Astrocyte (in vitro differentiated cells and primary cell): ENCODE results near the gene LMF1. TPM values are rescaled to one million over a fixed set of nuclear protein-coding genes. Genes with fewer than 3 reads are reported as not detected.

Experiments used
- DNase-seq: peaks from one replicate; pipeline ENCODE4 v3.0.0-alpha.2; 2010; ENCODE audit warnings: low read depth
- FAIRE-seq: peaks from 2 replicates; lab custom pipeline; 2011; peaks lifted over from hg19 to GRCh38; lab: Jason Lieb, UNC
- H2AFZ ChIP-seq: 2 replicates; pipeline ENCODE4 v1.6.0; 2012; ENCODE audit warnings: low read depth, low read length, inconsistent platforms
- H3K27ac ChIP-seq: 2 replicates; pipeline ENCODE4 v1.5.1; 2011; ENCODE audit warnings: low read depth, low read length, inconsistent platforms
- H3K27me3 ChIP-seq: 2 replicates; pipeline ENCODE4 v1.6.0; 2011; ENCODE audit warnings: low read length, inconsistent platforms; ENCODE audit not compliant: insufficient read depth
- H3K36me3 ChIP-seq: 2 replicates; pipeline ENCODE4 v1.5.1; 2011; ENCODE audit warnings: low read length, inconsistent platforms; ENCODE audit not compliant: insufficient read depth
- H3K4me1 ChIP-seq: 2 replicates; pipeline ENCODE4 v1.5.1; 2011; ENCODE audit warnings: low read length, inconsistent platforms; ENCODE audit not compliant: insufficient read depth
- H3K4me2 ChIP-seq: 2 replicates; pipeline ENCODE4 v1.6.0; 2012; ENCODE audit warnings: low read length, inconsistent platforms
- H3K4me3 ChIP-seq: 2 replicates; pipeline ENCODE4 v1.5.1; 2011; ENCODE audit warnings: low read depth, mild to moderate bottlenecking, low read length, inconsistent platforms; ENCODE audit not compliant: insufficient read depth
- H3K79me2 ChIP-seq: 2 replicates; pipeline ENCODE4 v1.6.0; 2012; ENCODE audit warnings: mild to moderate bottlenecking, low read length, inconsistent platforms; ENCODE audit not compliant: insufficient read depth
- H3K9ac ChIP-seq: 2 replicates; pipeline ENCODE4 v1.6.0; 2012; ENCODE audit warnings: mild to moderate bottlenecking, low read length, inconsistent platforms
- H3K9me3 ChIP-seq: 2 replicates; pipeline ENCODE4 v1.5.1; 2012; ENCODE audit warnings: low read depth, mild to moderate bottlenecking, low read length, inconsistent platforms; ENCODE audit not compliant: insufficient read depth
- H4K20me1 ChIP-seq: 2 replicates; pipeline ENCODE4 v1.6.0; 2012; ENCODE audit warnings: low read length, inconsistent platforms; ENCODE audit not compliant: insufficient read depth
- H3K27ac Mint-ChIP-seq: one replicate; pipeline ENCODE4 v1.8.0; 2021; ENCODE audit warnings: mild to moderate bottlenecking, mixed read lengths; ENCODE audit not compliant: unreplicated experiment
- H3K27me3 Mint-ChIP-seq: one replicate; pipeline ENCODE4 v1.8.0; 2021; ENCODE audit warnings: low read depth, mixed read lengths; ENCODE audit not compliant: unreplicated experiment
- H3K36me3 Mint-ChIP-seq: one replicate; pipeline ENCODE4 v1.8.0; 2021; ENCODE audit warnings: low read depth, mixed read lengths; ENCODE audit not compliant: unreplicated experiment
- H3K4me1 Mint-ChIP-seq: one replicate; pipeline ENCODE4 v1.8.0; 2021; ENCODE audit warnings: low read depth, mixed read lengths; ENCODE audit not compliant: unreplicated experiment
- H3K4me3 Mint-ChIP-seq: one replicate; pipeline ENCODE4 v1.8.0; 2021; ENCODE audit warnings: mild to moderate bottlenecking, moderate library complexity, mixed read lengths; ENCODE audit not compliant: unreplicated experiment
- H3K9me3 Mint-ChIP-seq: one replicate; pipeline ENCODE4 v1.8.0; 2021; ENCODE audit warnings: mild to moderate bottlenecking, mixed read lengths; ENCODE audit not compliant: unreplicated experiment
- EZH2 ChIP-seq: IDR thresholded peaks from 2 replicates; pipeline ENCODE4 v1.6.1; 2012; ENCODE audit warnings: mild to moderate bottlenecking, low read length, inconsistent platforms; ENCODE audit not compliant: insufficient read depth
- total RNA-seq: library from RNA; stranded (reverse); gene quantifications from 2 replicates; pipeline ENCODE4 v1.2.1, GENCODE V29; 2021
- TF ChIP-seq, protein P1 (sequence below): IDR thresholded peaks from 2 replicates; pipeline ENCODE4 v1.5.1; 2011; ENCODE audit warnings: low read depth, mild to moderate bottlenecking, inconsistent platforms, low read length, moderate library complexity; ENCODE audit not compliant: insufficient read depth

Gene LMF1
- total RNA-seq, 1 donor from 2014 or later: 12.6 TPM

DNA sequence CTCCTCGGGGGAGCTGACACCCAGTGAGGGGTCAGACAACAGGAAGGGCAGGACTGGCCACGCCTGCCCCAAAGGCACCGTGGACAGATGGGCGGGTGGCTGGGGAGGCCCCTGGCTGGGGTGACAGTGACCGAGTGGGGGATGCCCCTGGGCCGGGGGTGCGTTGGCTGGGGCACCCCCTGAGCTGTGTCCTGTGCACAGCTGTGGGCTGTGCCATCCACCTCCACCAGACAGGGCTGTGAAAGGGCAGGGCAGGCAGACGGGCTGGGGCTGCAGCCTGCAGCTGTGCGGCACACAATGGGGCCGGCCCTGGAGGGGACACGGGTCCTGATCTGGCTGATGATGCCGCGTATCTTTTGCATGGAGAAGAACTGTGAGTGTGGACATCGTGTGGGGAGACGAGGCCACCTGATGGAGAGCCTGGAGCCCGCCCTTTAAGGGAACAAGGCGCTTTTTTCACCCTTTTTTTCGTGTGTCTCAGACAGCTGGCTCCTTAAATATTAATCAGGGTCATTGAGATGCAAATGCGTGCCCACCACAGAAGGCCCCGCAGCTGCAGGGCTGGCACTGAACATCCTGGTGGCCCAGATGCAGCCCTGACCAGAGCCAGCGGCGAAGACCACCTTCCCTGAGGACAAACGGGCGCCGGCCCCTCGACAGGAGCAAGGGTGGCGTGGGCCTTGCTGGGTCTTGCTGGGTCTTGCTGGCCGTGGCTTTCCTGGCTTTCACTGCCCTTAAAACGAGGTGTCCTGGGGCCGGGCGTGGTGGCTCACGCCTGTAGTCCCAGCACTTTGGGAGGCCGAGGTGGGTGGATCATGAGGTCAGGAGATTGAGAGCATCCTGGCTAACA is 127.8 kb downstream of the LMF1 start:
- DNase-seq (no peak), FAIRE-seq (no peak)
- no peak overlapping the region for H3K9ac ChIP-seq
- no peak overlapping the region for H3K4me3 ChIP-seq
- H3K4me1 Mint-ChIP-seq: no peaks in the 10 kb centered on the region
- peaks cover 1% of the 10 kb centered on the region for H3K36me3 Mint-ChIP-seq
- H3K9me3 Mint-ChIP-seq: peaks cover 15% of the 10 kb centered on the region
- H2AFZ ChIP-seq: peak overlapping the region; percentile 45
- H3K36me3 ChIP-seq: no peaks in the 10 kb centered on the region
- no peak overlapping the region for H3K27ac Mint-ChIP-seq
- H3K79me2 ChIP-seq: no peaks in the 10 kb centered on the region
- H3K27ac ChIP-seq: no peak overlapping the region
- H3K4me1 ChIP-seq: no peaks in the 10 kb centered on the region
- H3K27me3 ChIP-seq: no peaks in the 10 kb centered on the region
- peaks cover 28% of the 10 kb centered on the region for H3K27me3 Mint-ChIP-seq
- no peak overlapping the region for H3K4me2 ChIP-seq
- no peak overlapping the region for H3K4me3 Mint-ChIP-seq
- TF ChIP-seq EZH2: no peak
- TF ChIP-seq, protein P1, sequence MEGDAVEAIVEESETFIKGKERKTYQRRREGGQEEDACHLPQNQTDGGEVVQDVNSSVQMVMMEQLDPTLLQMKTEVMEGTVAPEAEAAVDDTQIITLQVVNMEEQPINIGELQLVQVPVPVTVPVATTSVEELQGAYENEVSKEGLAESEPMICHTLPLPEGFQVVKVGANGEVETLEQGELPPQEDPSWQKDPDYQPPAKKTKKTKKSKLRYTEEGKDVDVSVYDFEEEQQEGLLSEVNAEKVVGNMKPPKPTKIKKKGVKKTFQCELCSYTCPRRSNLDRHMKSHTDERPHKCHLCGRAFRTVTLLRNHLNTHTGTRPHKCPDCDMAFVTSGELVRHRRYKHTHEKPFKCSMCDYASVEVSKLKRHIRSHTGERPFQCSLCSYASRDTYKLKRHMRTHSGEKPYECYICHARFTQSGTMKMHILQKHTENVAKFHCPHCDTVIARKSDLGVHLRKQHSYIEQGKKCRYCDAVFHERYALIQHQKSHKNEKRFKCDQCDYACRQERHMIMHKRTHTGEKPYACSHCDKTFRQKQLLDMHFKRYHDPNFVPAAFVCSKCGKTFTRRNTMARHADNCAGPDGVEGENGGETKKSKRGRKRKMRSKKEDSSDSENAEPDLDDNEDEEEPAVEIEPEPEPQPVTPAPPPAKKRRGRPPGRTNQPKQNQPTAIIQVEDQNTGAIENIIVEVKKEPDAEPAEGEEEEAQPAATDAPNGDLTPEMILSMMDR: no peak
- H3K9me3 ChIP-seq: peaks cover 2% of the 10 kb centered on the region
- H4K20me1 ChIP-seq: no peaks in the 10 kb centered on the region

GRCh38 chr16:842061-842476 is 128.7 kb downstream of the LMF1 start:
- no peaks in the 10 kb centered on the region for H3K9me3 ChIP-seq
- peaks cover 25% of the 10 kb centered on the region for H3K27me3 Mint-ChIP-seq
- no peak overlapping the region for H3K27ac ChIP-seq

More at GRCh38 chr16:842061-842476, 128.7 kb downstream of the LMF1 start:
- no peaks in the 10 kb centered on the region for H3K36me3 ChIP-seq
- H3K9ac ChIP-seq: no peak overlapping the region
- Mint-ChIP-seq H3K4me1 (no peaks in the 10 kb centered on the region), H3K36me3 (peaks cover 1% of the 10 kb centered on the region), H3K9me3 (peaks cover 15% of the 10 kb centered on the region), H3K27ac (no peak overlapping the region), H3K4me3 (no peak overlapping the region)
- TF ChIP-seq, protein P1: no peak
- TF ChIP-seq EZH2: no peak
- peak overlapping the region; percentile 45 for H2AFZ ChIP-seq
- H3K4me2 ChIP-seq: no peak overlapping the region
- DNase-seq: no peak
- no peaks in the 10 kb centered on the region for H3K4me1 ChIP-seq
- no peak for FAIRE-seq
- H3K79me2 ChIP-seq: no peaks in the 10 kb centered on the region
- H3K4me3 ChIP-seq: no peak overlapping the region
- H4K20me1 ChIP-seq: no peaks in the 10 kb centered on the region
- no peaks in the 10 kb centered on the region for H3K27me3 ChIP-seq
